HG03175 (cell line): ENCODE results near the gene SIPA1L3.
A peak's percentile ranks its signal among the peaks of the same experiment; 100 is the strongest.
"Not testable (repeated sequence)": the region's sequence is repeated elsewhere in the genome, so short reads cannot be mapped to it uniquely, and the experiment has no call there.

Source experiments
- ATAC-seq: cut with Tn5 transposase; IDR thresholded peaks from one replicate; pipeline ENCODE4 v1.9.1; 2021; ENCODE audit warnings: mild to moderate bottlenecking, moderate library complexity; ENCODE audit not compliant: unreplicated experiment

Gene SIPA1L3

GRCh38 chr19:38223119-38223523 lies 316.1 kb downstream of the SIPA1L3 start:
- ATAC-seq, result no peak

- ATAC-seq, result no peak
Measured at GRCh38 chr19:38223617-38224013, 316.6 kb downstream of the SIPA1L3 start.

GRCh38 chr19:38224014-38224862 lies 317.2 kb downstream of the SIPA1L3 start, which contains the start of gene DPF1:
DPF1 (minus strand) TSS chr19:38224222; CDS start chr19:38224142, 80 bp downstream.
- ATAC-seq, result peak; percentile 65

GRCh38 chr19:38224863-38225218 lies 317.8 kb downstream of the SIPA1L3 start:
- ATAC-seq, result not testable (repeated sequence)

- ATAC-seq, result no peak
Measured at GRCh38 chr19:38227287-38228004, 320.4 kb downstream of the SIPA1L3 start.

GRCh38 chr19:38228005-38228377 lies 321.0 kb downstream of the SIPA1L3 start:
- no peak for ATAC-seq

GRCh38 chr19:38228491-38229439 lies 321.8 kb downstream of the SIPA1L3 start:
- no peak for ATAC-seq

GRCh38 chr19:38229585-38230073 lies 322.6 kb downstream of the SIPA1L3 start:
- ATAC-seq, result peak; percentile 76

- ATAC-seq, result not testable (repeated sequence)
Measured at GRCh38 chr19:38230506-38231133, 323.6 kb downstream of the SIPA1L3 start.

GRCh38 chr19:38231918-38232317 lies 324.9 kb downstream of the SIPA1L3 start:
- ATAC-seq, result no peak

- no peak for ATAC-seq
Measured at GRCh38 chr19:38233740-38234251, 326.8 kb downstream of the SIPA1L3 start.

GRCh38 chr19:38234615-38235014 lies 327.6 kb downstream of the SIPA1L3 start:
- ATAC-seq, result no peak

- ATAC-seq, result no peak
Measured at GRCh38 chr19:38239816-38240215, 332.8 kb downstream of the SIPA1L3 start.

- ATAC-seq, result no peak
Measured at GRCh38 chr19:38243279-38243673, 336.3 kb downstream of the SIPA1L3 start.

GRCh38 chr19:38245826-38246498 lies 339.0 kb downstream of the SIPA1L3 start:
- no peak for ATAC-seq

- ATAC-seq, result no peak
Measured at GRCh38 chr19:38247126-38247525, 340.1 kb downstream of the SIPA1L3 start.

- no peak for ATAC-seq
Measured at GRCh38 chr19:38247734-38248268, 340.8 kb downstream of the SIPA1L3 start.

GRCh38 chr19:38248421-38248820 lies 341.4 kb downstream of the SIPA1L3 start:
- no peak for ATAC-seq

GRCh38 chr19:38250428-38250820 lies 343.4 kb downstream of the SIPA1L3 start:
- no peak for ATAC-seq
